ENCODE measurements around the gene CCDC152.

The CCDC152 gene

GRCh38 chr5:42781584-42781983 lies 25.0 kb downstream of the CCDC152 start:
- no peak for DNase-seq (ENCODE audit: low read depth in 2 of 2)

GRCh38 chr5:42784132-42784531 lies 27.5 kb downstream of the CCDC152 start:
- no peak for DNase-seq (ENCODE audit: low read depth in 2 of 2)

- DNase-seq (ENCODE audit: low read depth in 2 of 2), result no peak
These were observed 29.1 kb downstream of the CCDC152 start for GRCh38 chr5:42785756-42786155.

- DNase-seq (ENCODE audit: low read depth in 2 of 2), result no peak
These were observed 30.5 kb downstream of the CCDC152 start for GRCh38 chr5:42787073-42787472.

GRCh38 chr5:42787845-42788244 lies 31.2 kb downstream of the CCDC152 start:
- no peak for DNase-seq (ENCODE audit: low read depth in 2 of 2)

GRCh38 chr5:42791151-42791550 lies 34.5 kb downstream of the CCDC152 start:
- no peak for DNase-seq (ENCODE audit: low read depth in 2 of 2)

- no peak for DNase-seq (ENCODE audit: low read depth in 2 of 2)
These were observed 41.9 kb downstream of the CCDC152 start for GRCh38 chr5:42798284-42799240.

- no peak for DNase-seq (ENCODE audit: low read depth in 2 of 2)
These were observed 42.6 kb downstream of the CCDC152 start for GRCh38 chr5:42799241-42799608.

GRCh38 chr5:42799668-42800114 lies 43.1 kb downstream of the CCDC152 start:
- no peak for DNase-seq (ENCODE audit: low read depth in 2 of 2)

- no peak for DNase-seq (ENCODE audit: low read depth in 2 of 2)
These were observed 44.2 kb downstream of the CCDC152 start for GRCh38 chr5:42800748-42801330.

GRCh38 chr5:42801516-42802166 lies 45.0 kb downstream of the CCDC152 start:
- DNase-seq (ENCODE audit: low read depth in 2 of 2), result no peak

- no peak for DNase-seq (ENCODE audit: low read depth in 2 of 2)
These were observed 48.2 kb downstream of the CCDC152 start for GRCh38 chr5:42804717-42805339.

- DNase-seq (ENCODE audit: low read depth in 2 of 2), result no peak
These were observed 49.5 kb downstream of the CCDC152 start for GRCh38 chr5:42806004-42806700.

GRCh38 chr5:42806701-42807262 lies 50.2 kb downstream of the CCDC152 start:
- no peak for DNase-seq (ENCODE audit: low read depth in 2 of 2)

GRCh38 chr5:42807722-42808447 lies 51.3 kb downstream of the CCDC152 start:
- no peak for DNase-seq (ENCODE audit: low read depth in 2 of 2)

GRCh38 chr5:42808888-42809611 lies 52.4 kb downstream of the CCDC152 start:
- DNase-seq (ENCODE audit: low read depth in 2 of 2), result no peak

- no peak for DNase-seq (ENCODE audit: low read depth in 2 of 2)
These were observed 54.4 kb downstream of the CCDC152 start for GRCh38 chr5:42810834-42811590.

- DNase-seq (ENCODE audit: low read depth in 2 of 2), result no peak
These were observed 55.2 kb downstream of the CCDC152 start, which contains the start of gene SELENOP for GRCh38 chr5:42811591-42812446. Gene SELENOP, minus strand, starts transcription at chr5:42811892. Its CDS starts 3,539 bp downstream, at chr5:42808353.

All from activated CD4-positive, alpha-beta T cell treated with anti-CD3 and anti-CD28 coated beads for 24 hours (primary cell).